Thoracic aorta (tissue), 2 donors: Measurements from ENCODE around the gene PARD3. TPM values are rescaled to one million over a fixed set of nuclear protein-coding genes. Genes with fewer than 3 reads are reported as not detected.

Source experiments
- ATAC-seq: fragments of 150-250 bp; one replicate; pipeline ENCODE4 v1.8.0; 2017; ENCODE audit warnings: low read depth; ENCODE audit not compliant: insufficient number of reproducible peaks, low FRiP score
- DNase-seq: peaks from one replicate; pipeline ENCODE4 v3.0.0-alpha.2; 2020; ENCODE audit warnings: low spot score
- H3K27ac ChIP-seq, 2 donors: fragments of 200-600 bp; sonication (generic); 1 replicate in 1 of 2; 2 replicates in 1 of 2; pipeline ENCODE4 v1.5.1; 2016; ENCODE audit warnings: mild to moderate bottlenecking in 2 of 2, moderate library complexity in 2 of 2
- H3K27me3 ChIP-seq: fragments of 200-600 bp; sonication (generic); replicated peaks from 2 replicates; pipeline ENCODE4 v1.6.0; 2016; ENCODE audit warnings: mild to moderate bottlenecking; ENCODE audit not compliant: insufficient read depth
- H3K36me3 ChIP-seq: fragments of 200-600 bp; sonication (generic); one replicate; pipeline ENCODE4 v1.5.1; 2016
- H3K4me1 ChIP-seq, 2 donors: fragments of 200-600 bp; sonication (generic); 1 replicate in 1 of 2; 2 replicates in 1 of 2; pipeline versions ENCODE4 v1.5.1 to v1.6.0; 2016; ENCODE audit warnings: low read depth in 2 of 2, mild to moderate bottlenecking in 1 of 2; ENCODE audit not compliant: control insufficient read depth in 1 of 2
- H3K4me3 ChIP-seq: fragments of 200-600 bp; sonication (generic); 2 replicates; pipeline ENCODE4 v1.5.1; 2016; ENCODE audit warnings: mild to moderate bottlenecking
- H3K9me3 ChIP-seq: fragments of 200-600 bp; sonication (generic); 2 replicates; pipeline ENCODE4 v1.5.1; 2016
- total RNA-seq, 2 donors: library from RNA; depleted of rRNA; stranded (reverse); fragments of >200 nt; gene quantifications; one replicate each; pipeline versions ENCODE4 v1.1.0 to v1.2.3, GENCODE V29; 2016
- TF ChIP-seq, protein P1 (sequence below): fragments of 200-600 bp; sonication (generic); IDR thresholded peaks from one replicate; pipeline ENCODE4 v1.5.1; 2019; ENCODE audit warnings: antibody characterized with exemption

PARD3 gene
- total RNA-seq, 2 donors from 2014 or later = 16.7 to 34.5 TPM

DNA sequence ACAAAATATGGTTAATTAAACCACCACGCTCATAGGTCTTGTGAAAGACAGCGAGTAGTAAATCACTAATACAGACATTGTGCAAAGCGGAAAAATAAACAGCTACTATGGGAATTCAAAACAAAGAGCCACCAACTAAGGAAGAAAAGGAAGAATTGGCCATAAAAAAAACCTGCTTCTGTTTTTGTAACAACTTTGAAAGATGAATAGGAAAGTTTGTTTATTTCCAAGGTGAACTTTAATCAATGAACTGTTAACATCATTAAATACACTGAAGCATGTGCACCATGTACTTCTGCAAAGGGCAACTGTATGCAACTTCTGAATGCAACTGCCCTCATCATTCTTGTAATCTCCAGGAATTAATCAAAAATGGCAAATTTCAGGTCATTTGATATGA lies 651.1 kb downstream of the PARD3 start:
- TF ChIP-seq, protein P1, sequence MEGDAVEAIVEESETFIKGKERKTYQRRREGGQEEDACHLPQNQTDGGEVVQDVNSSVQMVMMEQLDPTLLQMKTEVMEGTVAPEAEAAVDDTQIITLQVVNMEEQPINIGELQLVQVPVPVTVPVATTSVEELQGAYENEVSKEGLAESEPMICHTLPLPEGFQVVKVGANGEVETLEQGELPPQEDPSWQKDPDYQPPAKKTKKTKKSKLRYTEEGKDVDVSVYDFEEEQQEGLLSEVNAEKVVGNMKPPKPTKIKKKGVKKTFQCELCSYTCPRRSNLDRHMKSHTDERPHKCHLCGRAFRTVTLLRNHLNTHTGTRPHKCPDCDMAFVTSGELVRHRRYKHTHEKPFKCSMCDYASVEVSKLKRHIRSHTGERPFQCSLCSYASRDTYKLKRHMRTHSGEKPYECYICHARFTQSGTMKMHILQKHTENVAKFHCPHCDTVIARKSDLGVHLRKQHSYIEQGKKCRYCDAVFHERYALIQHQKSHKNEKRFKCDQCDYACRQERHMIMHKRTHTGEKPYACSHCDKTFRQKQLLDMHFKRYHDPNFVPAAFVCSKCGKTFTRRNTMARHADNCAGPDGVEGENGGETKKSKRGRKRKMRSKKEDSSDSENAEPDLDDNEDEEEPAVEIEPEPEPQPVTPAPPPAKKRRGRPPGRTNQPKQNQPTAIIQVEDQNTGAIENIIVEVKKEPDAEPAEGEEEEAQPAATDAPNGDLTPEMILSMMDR = no peak
- no peak for ATAC-seq
- Histone ChIP-seq H3K4me3 (no peak overlapping the region), H3K27ac (no peak overlapping the region), H3K9me3 (no peaks in the 10 kb centered on the region), H3K36me3 (no peaks in the 10 kb centered on the region), H3K4me1 (no peaks in the 10 kb centered on the region), H3K27me3 (no peaks in the 10 kb centered on the region)
- DNase-seq = no peak

DNA sequence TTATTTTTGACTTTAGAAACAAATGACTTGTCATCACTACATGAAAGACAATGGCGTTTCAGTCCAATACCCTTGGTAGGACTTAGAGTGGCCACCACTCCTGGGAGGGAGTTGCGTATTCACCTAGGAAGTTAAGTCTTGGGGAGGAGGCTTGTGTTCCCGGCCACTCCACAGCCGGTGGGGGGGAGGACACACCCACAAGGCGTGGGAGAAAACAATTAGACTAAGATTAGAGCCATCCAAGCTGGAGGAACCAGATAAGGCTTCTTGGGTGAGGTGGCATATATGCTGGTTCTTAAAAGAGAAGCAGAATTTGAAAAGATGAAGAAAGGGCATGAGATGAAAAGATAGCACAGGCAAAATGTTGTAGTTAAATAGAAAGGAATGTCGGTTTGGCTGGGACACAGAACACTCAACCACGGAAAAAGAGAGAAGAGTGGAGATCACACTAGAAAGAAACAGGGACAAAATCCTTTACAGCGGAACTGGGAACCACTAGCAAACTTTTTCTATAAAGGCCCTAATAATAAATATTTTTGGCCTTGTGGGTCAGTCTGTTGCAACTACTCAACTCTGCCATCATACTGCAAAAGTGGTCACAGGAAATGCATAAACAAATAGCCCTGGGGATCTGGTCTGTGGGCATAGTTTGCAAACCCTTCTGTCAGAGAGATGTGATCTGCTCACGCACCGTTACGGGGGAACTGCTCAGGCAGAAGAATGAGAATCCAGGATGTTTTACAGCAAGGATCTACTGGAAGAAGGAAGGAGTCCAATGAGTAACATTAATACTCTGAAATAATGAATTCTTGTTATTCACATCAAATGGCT lies 651.8 kb downstream of the PARD3 start:
- no peak for ATAC-seq
- Histone ChIP-seq H3K27ac (no peak overlapping the region), H3K9me3 (no peaks in the 10 kb centered on the region), H3K4me1 (no peaks in the 10 kb centered on the region), H3K4me3 (no peak overlapping the region), H3K27me3 (no peaks in the 10 kb centered on the region), H3K36me3 (no peaks in the 10 kb centered on the region)
- TF ChIP-seq, protein P1 = no peak
- no peak for DNase-seq

DNA sequence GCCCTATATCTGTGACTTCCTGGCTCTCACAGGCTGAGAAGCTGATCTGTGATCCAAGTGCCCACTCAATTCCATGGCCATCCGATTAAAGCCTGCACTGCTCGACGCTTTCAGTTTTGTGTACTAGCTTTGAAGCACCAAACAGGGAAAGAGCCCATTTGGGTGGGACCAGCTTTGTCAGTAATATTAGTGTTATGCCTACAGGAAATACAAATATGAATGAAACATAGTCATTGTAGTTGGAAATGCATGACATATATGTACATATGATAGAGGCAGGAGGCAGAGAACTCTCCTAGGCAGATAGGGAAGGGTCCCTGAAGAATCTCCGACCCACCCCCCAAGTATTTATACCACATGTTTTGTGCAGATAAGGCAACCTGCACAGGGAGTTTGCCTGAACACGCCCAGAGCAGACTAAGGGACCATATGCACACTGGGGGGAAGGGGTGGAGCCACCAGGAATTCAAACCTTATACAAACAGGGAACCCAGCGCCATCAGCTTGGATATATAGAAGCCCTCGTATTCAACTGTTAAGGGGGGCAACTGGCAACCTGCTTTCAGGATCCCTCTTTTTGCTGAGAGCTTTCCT lies 653.2 kb downstream of the PARD3 start:
- Histone ChIP-seq H3K4me1 (no peaks in the 10 kb centered on the region), H3K36me3 (no peaks in the 10 kb centered on the region), H3K4me3 (no peak overlapping the region), H3K9me3 (no peaks in the 10 kb centered on the region), H3K27ac (no peak overlapping the region), H3K27me3 (no peaks in the 10 kb centered on the region)
- no peak for DNase-seq
- TF ChIP-seq, protein P1 = no peak
- ATAC-seq = no peak

DNA sequence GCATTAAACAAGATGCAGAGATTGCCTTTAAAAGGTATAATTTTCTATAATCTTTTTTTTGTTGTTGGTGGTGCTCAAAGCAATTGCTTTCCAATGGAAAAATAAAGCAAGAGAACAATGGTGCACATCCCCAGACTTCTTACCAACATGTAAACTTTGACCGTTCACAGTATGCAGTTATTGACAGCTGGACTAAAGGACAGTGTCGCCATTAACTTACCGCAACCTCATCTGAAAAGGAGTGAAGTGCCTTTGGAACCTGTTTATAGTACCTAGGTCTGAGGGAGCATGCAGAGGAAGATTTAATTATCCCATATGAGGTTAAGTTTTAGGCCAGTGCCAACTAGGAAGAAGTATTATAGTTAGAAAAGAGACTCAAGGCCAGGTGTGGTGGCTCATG lies 654.5 kb downstream of the PARD3 start:
- DNase-seq (no peak), ATAC-seq (no peak)
- H3K27me3 ChIP-seq = no peaks in the 10 kb centered on the region
- TF ChIP-seq, protein P1 = no peak
- H3K4me1 ChIP-seq = no peaks in the 10 kb centered on the region
- H3K9me3 ChIP-seq = no peaks in the 10 kb centered on the region
- H3K4me3 ChIP-seq = no peak overlapping the region
- no peaks in the 10 kb centered on the region for H3K36me3 ChIP-seq
- H3K27ac ChIP-seq = no peak overlapping the region

DNA sequence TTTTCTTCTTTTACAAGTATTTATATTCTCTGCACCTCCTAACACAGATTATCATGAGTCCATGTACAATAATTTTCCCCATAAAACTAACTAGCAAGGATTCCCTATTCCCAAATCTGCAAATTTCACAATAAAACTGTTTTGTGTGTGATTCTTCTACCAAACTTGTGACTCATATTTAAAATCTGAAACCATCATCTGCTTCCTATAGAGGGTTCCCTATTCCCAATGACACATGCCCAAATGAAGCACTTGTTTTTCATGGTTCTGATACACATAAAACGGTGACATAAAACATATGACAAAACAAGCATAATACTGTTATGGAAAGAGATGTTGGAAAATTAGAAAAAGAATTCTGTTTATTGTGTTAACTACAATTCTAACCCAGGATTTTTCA lies 657.6 kb downstream of the PARD3 start:
- Histone ChIP-seq H3K4me1 (no peaks in the 10 kb centered on the region), H3K36me3 (no peaks in the 10 kb centered on the region), H3K27me3 (no peaks in the 10 kb centered on the region), H3K27ac (no peak overlapping the region), H3K4me3 (no peak overlapping the region), H3K9me3 (no peaks in the 10 kb centered on the region)
- no peak for ATAC-seq
- TF ChIP-seq, protein P1 = no peak
- no peak for DNase-seq
